ENCODE measurements around the gene WNT3A.

WNT3A gene

GRCh38 chr1:228063251-228064191, 56.7 kb downstream of the WNT3A start:
- Mint-ChIP-seq H3K4me3 (no peak overlapping the region), H3K27ac (no peak overlapping the region), H3K27me3 (peaks cover 12% of the 10 kb centered on the region), H3K36me3 (no peaks in the 10 kb centered on the region), H3K9me3 (no peaks in the 10 kb centered on the region), H3K4me1 (peaks cover 5% of the 10 kb centered on the region)

DNA sequence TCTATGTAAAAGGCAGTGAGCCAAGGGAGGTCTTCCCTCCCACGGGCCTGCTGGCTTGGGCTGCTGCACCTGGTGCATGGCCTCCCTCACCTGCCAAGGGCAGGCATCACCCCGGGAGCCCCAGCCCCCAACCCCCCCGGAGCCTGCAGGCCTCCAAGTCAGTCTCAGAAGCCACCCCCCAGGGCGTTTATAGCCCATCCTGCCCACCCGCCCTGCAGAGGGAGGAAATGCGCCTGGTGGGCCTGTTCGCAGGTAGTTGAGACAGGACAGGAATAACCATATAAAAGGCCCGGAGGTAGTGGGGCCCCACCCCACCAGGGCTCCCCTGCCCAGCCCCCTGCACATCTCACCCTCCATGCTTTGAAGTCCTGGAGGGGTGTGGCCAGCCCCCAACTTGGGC, 57.5 kb downstream of the WNT3A start:
- no peak overlapping the region for H3K27ac Mint-ChIP-seq
- H3K4me3 Mint-ChIP-seq = no peak overlapping the region
- H3K4me1 Mint-ChIP-seq = peaks cover 5% of the 10 kb centered on the region
- H3K9me3 Mint-ChIP-seq = no peaks in the 10 kb centered on the region
- peaks cover 10% of the 10 kb centered on the region for H3K27me3 Mint-ChIP-seq
- H3K36me3 Mint-ChIP-seq = no peaks in the 10 kb centered on the region

- H3K27me3 Mint-ChIP-seq = peaks cover 10% of the 10 kb centered on the region
- no peaks in the 10 kb centered on the region for H3K9me3 Mint-ChIP-seq
- no peak overlapping the region for H3K4me3 Mint-ChIP-seq
- peaks cover 5% of the 10 kb centered on the region for H3K4me1 Mint-ChIP-seq
- no peaks in the 10 kb centered on the region for H3K36me3 Mint-ChIP-seq
- H3K27ac Mint-ChIP-seq = no peak overlapping the region
Observed at GRCh38 chr1:228064741-228065542, 58.1 kb downstream of the WNT3A start.

GRCh38 chr1:228065543-228066347, 58.9 kb downstream of the WNT3A start:
- Mint-ChIP-seq H3K27ac (no peak overlapping the region), H3K4me1 (peaks cover 5% of the 10 kb centered on the region)

GRCh38 chr1:228066416-228066815, 59.6 kb downstream of the WNT3A start:
- Mint-ChIP-seq H3K9me3 (no peaks in the 10 kb centered on the region), H3K27ac (no peak overlapping the region), H3K36me3 (no peaks in the 10 kb centered on the region), H3K4me3 (no peak overlapping the region), H3K27me3 (peaks cover 5% of the 10 kb centered on the region), H3K4me1 (no peaks in the 10 kb centered on the region)

More at GRCh38 chr1:228065543-228066347, 58.9 kb downstream of the WNT3A start:
- no peaks in the 10 kb centered on the region for H3K9me3 Mint-ChIP-seq
- H3K27me3 Mint-ChIP-seq = peaks cover 10% of the 10 kb centered on the region
- no peak overlapping the region for H3K4me3 Mint-ChIP-seq
- no peaks in the 10 kb centered on the region for H3K36me3 Mint-ChIP-seq

DNA sequence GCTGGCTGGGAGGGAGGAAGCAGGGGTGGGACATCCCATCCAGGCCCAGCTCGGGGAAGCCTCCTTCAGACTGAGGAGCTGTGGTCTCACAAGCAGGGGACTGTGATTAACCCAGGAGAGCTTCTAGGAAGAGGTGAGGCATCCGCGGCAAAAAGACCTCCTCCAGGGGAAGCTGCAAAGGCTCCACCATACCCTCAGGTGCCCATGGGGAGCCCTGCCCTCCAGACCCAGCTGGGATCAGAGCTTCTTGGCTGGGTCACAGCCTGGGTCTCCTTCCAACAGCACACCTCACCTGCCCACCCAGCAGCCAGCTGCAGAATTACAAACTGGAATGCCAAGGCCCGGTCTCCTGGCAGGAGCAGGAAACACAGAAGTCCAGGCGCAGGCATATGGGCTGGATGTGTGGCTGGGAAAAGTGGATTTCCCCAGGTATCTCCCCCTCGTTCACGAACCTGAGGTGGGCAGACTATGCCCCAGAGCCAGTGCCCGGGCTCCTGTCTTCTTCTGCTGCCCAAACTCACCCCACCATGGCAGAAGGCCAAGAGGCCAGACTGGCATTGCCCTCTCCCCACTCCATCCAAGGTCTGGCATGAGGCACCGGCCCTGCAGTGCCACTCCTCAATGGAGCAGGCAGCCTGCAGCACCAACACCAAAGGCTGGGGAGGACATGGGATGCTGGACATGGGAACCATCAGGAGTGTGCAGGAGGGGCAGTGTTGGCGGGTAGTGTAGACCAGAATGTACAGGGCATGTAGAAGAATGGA, 60.3 kb downstream of the WNT3A start:
- Mint-ChIP-seq H3K36me3 (no peaks in the 10 kb centered on the region), H3K27ac (no peak overlapping the region), H3K4me3 (no peak overlapping the region), H3K4me1 (no peaks in the 10 kb centered on the region), H3K9me3 (no peaks in the 10 kb centered on the region), H3K27me3 (peaks cover 5% of the 10 kb centered on the region)

DNA sequence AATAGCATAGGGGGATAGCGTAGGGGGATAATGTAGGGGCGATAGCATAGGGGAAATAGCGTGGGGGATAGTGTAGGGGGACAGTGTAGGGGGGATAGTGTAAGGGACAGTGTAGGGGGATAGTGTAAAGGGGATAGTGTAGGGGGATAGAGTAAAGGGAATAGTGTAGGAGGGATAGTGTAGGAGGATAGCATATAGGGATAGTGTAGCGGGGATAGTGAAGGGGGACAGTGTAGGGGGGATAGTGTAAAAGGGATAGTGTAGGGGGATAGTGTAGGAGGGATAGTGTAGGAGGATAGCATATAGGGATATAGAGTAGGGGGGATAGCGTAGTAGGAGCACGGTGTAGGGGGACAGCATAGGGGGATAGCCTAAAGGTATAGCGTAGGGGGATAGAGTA, 61.6 kb downstream of the WNT3A start:
- Mint-ChIP-seq H3K27ac (no peak overlapping the region), H3K27me3 (peaks cover 3% of the 10 kb centered on the region), H3K4me3 (no peak overlapping the region), H3K4me1 (no peaks in the 10 kb centered on the region), H3K36me3 (no peaks in the 10 kb centered on the region), H3K9me3 (no peaks in the 10 kb centered on the region)

DNA sequence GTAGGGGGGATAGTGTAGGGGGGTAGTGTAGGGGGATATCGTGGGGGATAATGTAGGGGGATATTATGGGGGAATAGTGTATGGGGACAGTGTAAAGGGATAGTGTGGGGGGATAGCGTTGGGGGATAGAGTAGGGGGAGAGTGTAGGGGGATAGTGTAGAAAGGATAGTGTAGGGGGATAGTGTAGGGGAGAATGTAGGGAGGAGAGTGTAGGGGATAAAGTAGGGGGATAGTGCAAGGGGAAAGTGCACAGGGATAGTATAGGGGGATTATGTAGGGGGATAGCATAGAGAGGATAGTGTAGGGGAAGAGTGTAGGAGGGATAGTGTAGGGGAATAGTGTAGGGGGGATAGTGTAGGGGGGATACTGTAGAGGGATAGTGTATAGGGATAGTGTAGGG, 63.4 kb downstream of the WNT3A start:
- Mint-ChIP-seq H3K27me3 (peaks cover 3% of the 10 kb centered on the region), H3K36me3 (no peaks in the 10 kb centered on the region), H3K27ac (no peak overlapping the region), H3K4me3 (no peak overlapping the region), H3K9me3 (no peaks in the 10 kb centered on the region), H3K4me1 (no peaks in the 10 kb centered on the region)

GRCh38 chr1:228070851-228071250, 64.1 kb downstream of the WNT3A start:
- H3K4me1 Mint-ChIP-seq = no peaks in the 10 kb centered on the region
- no peak overlapping the region for H3K27ac Mint-ChIP-seq
- no peaks in the 10 kb centered on the region for H3K9me3 Mint-ChIP-seq
- no peak overlapping the region for H3K4me3 Mint-ChIP-seq
- H3K36me3 Mint-ChIP-seq = no peaks in the 10 kb centered on the region
- peaks cover 1% of the 10 kb centered on the region for H3K27me3 Mint-ChIP-seq

DNA sequence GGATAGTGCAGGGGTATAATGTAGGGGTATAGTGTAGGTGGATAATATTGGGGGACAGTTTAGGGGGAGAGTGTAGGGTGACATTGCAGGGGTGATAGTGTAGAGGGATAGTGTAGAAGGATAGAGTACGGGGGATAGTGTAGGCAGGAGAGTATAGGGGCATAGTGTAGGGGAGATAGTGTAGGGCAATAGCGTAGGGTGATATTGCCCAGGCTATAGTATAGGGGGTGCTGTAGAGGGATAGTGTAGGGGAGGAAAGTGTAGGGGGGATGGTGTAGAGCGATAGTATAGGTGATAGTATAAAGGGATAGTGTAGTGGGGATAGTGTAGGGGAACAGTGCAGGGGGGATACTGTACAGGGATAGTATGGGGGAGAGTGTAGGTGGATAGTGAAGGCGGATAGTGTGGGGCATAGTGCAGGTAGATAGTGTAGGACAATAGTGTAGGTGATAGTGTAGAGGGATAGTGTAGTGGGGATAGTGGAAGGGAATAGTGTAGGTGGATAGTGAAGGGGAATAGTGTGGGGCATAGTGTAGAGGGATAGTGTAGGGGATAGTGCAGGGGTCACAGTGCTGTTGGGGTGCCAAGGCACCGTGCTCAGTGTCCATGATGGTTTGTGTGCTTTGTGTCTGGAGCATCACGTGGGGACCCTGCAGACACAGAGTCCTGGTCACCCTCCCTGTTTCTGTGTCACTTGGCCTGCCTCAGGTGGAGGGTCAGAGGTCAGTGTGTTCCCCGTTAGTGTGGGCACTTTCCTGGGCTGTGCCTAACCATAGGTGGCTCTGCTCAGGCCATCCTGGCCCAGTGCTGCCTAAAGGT, 65.2 kb downstream of the WNT3A start:
- Mint-ChIP-seq H3K4me1 (no peaks in the 10 kb centered on the region), H3K36me3 (no peaks in the 10 kb centered on the region), H3K27me3 (peaks cover 1% of the 10 kb centered on the region), H3K4me3 (no peak overlapping the region), H3K9me3 (no peaks in the 10 kb centered on the region), H3K27ac (no peak overlapping the region)

- no peaks in the 10 kb centered on the region for H3K27me3 Mint-ChIP-seq
- H3K36me3 Mint-ChIP-seq = no peaks in the 10 kb centered on the region
- no peak overlapping the region for H3K27ac Mint-ChIP-seq
- no peak overlapping the region for H3K4me3 Mint-ChIP-seq
- no peaks in the 10 kb centered on the region for H3K9me3 Mint-ChIP-seq
- no peaks in the 10 kb centered on the region for H3K4me1 Mint-ChIP-seq
Observed at GRCh38 chr1:228072658-228073043, 65.9 kb downstream of the WNT3A start.

DNA sequence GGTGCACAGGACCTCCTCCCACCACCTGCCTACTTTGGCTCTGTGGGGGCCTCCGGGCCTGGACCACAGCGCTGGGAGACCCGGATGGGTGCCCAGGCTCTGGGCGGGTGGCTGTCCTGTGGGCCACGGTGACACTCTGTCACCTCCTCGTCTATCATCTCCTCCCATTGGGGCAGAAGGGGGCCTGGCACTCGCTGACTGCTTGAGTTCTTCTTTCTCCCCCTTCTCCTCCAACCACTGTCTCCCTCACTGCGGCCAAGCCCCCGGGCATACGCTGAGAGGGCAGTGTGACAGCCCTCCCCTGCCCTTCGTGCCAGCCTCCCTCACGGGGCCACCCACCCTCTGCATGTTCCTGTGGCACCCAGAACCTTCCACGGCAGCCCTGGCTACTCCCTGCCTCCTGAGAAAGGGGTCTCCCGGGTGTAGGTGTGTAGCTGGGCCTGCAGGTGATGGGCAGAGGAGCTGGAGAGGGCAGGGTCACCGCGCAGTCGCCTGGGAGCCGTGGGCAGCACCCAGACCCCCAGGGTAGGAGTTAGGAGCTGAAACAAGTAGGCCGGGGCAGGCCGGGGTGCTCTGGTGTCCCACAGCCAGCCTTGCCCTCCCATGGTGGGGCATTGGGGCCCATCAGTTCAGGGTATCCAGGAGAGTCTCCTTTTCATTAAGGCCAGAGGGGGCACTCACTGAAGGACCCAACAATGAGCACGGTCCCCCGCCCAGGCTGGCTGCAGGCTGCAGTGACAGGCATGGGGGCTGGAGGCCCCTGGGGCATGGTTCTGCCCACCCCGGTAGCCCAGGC, 66.5 kb downstream of the WNT3A start:
- no peaks in the 10 kb centered on the region for H3K27me3 Mint-ChIP-seq
- no peaks in the 10 kb centered on the region for H3K4me1 Mint-ChIP-seq
- H3K9me3 Mint-ChIP-seq = no peaks in the 10 kb centered on the region
- no peaks in the 10 kb centered on the region for H3K36me3 Mint-ChIP-seq
- no peak overlapping the region for H3K4me3 Mint-ChIP-seq
- H3K27ac Mint-ChIP-seq = no peak overlapping the region

DNA sequence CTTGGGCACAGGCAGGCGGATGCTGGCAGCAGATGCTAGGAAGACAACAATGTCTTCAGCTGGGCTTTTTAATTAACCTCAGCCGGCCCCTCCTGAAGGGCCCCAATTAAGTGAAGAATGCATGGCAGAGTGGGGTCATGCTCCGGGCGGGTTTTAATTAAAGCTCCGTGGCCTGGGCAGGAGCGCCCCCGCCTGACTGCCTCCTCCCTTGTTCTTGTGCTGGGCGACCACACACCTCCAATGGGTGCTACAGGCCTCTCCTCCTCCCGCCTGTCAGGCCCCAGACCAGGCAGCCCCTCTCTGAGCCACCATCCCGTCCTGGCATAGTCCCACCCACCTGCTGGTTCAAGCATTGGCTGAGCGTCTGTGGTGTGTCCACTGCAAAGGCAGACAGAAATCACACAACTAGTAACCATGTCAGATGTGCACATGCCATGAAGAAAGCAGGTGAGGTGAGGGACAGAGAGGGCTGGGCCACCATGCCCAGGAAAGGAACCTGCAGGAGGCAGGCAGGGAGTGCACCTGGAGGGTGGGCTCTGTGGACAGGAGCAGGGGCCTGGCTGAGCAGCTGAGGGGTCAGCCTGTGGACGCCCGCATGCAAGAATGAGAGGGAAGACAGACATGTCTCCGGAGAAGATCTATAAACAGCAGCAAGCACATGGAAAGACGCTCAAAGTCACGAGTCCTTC, 67.2 kb downstream of the WNT3A start:
- Mint-ChIP-seq H3K4me1 (peaks cover 4% of the 10 kb centered on the region), H3K27me3 (no peaks in the 10 kb centered on the region), H3K9me3 (no peaks in the 10 kb centered on the region), H3K27ac (no peak overlapping the region), H3K36me3 (no peaks in the 10 kb centered on the region), H3K4me3 (no peak overlapping the region)

Data from activated naive CD4-positive, alpha-beta T cell treated with anti-CD3 and anti-CD28 coated beads, Interleukin-2, amount 50 U/mL, for 24 hours (primary cell).